Measurements from ENCODE around the gene MTRF1L. TPM values are rescaled to one million over a fixed set of nuclear protein-coding genes. Genes with fewer than 3 reads are reported as not detected.
"Not testable (repeated sequence)": the region's sequence is repeated elsewhere in the genome, so short reads cannot be mapped to it uniquely, and the experiment has no call there.

MTRF1L gene
- total RNA-seq, 1 experiment from 2014 or later, result 26.5 TPM

- Histone ChIP-seq H3K4me2 (ENCODE audit: insufficient read depth, insufficient read length, low read length) (no peak overlapping the region), H3K27me3 (ENCODE audit: insufficient read depth, low read length) (no peaks in the 10 kb centered on the region), H2AK5ac (ENCODE audit: insufficient read length, low read length) (no peak overlapping the region)
These were observed 2.3 kb downstream of the MTRF1L start for GRCh38 chr6:153000243-153000642.

DNA sequence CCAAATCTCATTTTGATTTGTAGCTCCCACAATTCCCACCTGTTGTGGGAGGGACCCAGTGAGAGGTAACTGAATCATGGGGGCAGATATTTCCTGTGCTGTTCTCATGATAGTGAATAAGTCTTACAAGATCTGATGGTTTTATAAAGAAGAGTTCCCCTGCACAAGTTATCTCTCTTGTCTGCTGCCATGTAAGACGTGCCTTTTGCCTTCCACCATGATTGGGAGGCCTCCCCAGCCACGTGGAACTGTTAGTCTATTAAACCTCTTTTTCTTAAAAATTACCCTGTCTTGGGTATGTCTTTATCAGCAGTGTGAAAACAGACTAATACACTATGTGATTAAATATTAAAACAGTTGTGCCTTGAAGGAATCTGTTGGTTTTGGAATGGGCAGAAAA lies 3.0 kb downstream of the MTRF1L start:
- not testable (repeated sequence) for H3K9me3 ChIP-seq (ENCODE audit: control insufficient read depth, low read depth, low read length); H2BK120ac ChIP-seq (ENCODE audit: low read depth, low read length, poor library complexity, severe bottlenecking); H3K4ac ChIP-seq (ENCODE audit: low read depth, low read length); H3K4me3 Mint-ChIP-seq; H4K20me1 ChIP-seq (ENCODE audit: control insufficient read depth, insufficient read depth, insufficient read length); H3K9ac ChIP-seq (ENCODE audit: extremely low read depth, insufficient read length, low read length); H4K5ac ChIP-seq (ENCODE audit: insufficient read length, low read depth, low read length); H2BK15ac ChIP-seq (ENCODE audit: low read depth, low read length); H3K27ac Mint-ChIP-seq; H2BK5ac ChIP-seq (ENCODE audit: insufficient read length, low read length); H2BK12ac ChIP-seq (ENCODE audit: insufficient read length, low read depth, low read length); H2AK5ac ChIP-seq (ENCODE audit: insufficient read length, low read length); H3K18ac ChIP-seq (ENCODE audit: insufficient read length, low read depth, low read length); H3K23ac ChIP-seq (ENCODE audit: insufficient read length, low read depth, low read length); H3K79me1 ChIP-seq (ENCODE audit: insufficient read depth, low read depth, low read length, poor library complexity, severe bottlenecking); DNase-seq; H4K8ac ChIP-seq (replicated peaks; ENCODE audit: insufficient read length, low read depth, low read length); H3T11ph ChIP-seq (ENCODE audit: low read length); H2BK20ac ChIP-seq (ENCODE audit: low read depth, low read length, poor library complexity, severe bottlenecking); H3K14ac ChIP-seq (ENCODE audit: insufficient read depth, low read length); H3K4me2 ChIP-seq (ENCODE audit: insufficient read depth, insufficient read length, low read length); H4K91ac ChIP-seq (ENCODE audit: insufficient read length, low read depth, low read length); H3K27me3 ChIP-seq (ENCODE audit: insufficient read depth, low read length); H2AFZ ChIP-seq (ENCODE audit: low read length); H3K27ac ChIP-seq (ENCODE audit: insufficient read length, low read depth, low read length); H3K9me3 Mint-ChIP-seq; H3K56ac ChIP-seq (ENCODE audit: insufficient read length, low read depth, low read length); H3K4me1 ChIP-seq (ENCODE audit: insufficient read depth, low read length); H3K27me3 Mint-ChIP-seq (ENCODE audit: low read depth)
- Mint-ChIP-seq H3K4me1 (peaks cover 19 to 22% of the 10 kb centered on the region in 2 experiments), H3K36me3 (ENCODE audit: insufficient read depth in 1 of 3, low read depth in 3 of 3) (peaks cover 6 to 26% (median 25%) of the 10 kb centered on the region in 3 experiments; a peak in 5 of 7 replicates)
- Histone ChIP-seq H3K23me2 (ENCODE audit: insufficient read length, low read depth, low read length, poor library complexity, severe bottlenecking) (peaks cover 12% of the 10 kb centered on the region), H3K79me2 (ENCODE audit: insufficient read depth, low read length) (peaks cover 15% of the 10 kb centered on the region; the same call in 1 of the 2 replicates)
- WGBS (ENCODE audit: extremely low coverage, insufficient read length, low lambda C conversion rate), result no CpG with 5 or more reads among the region's 2 CpGs

More at GRCh38 chr6:153000243-153000642, 2.3 kb downstream of the MTRF1L start:
- Mint-ChIP-seq H3K36me3 (ENCODE audit: insufficient read depth in 1 of 3, low read depth in 3 of 3) (peaks cover 6 to 25% (median 21%) of the 10 kb centered on the region in 3 experiments; a peak in 5 of 7 replicates), H3K9me3 (no peaks in the 10 kb centered on the region), H3K27me3 (ENCODE audit: low read depth) (no peaks in the 10 kb centered on the region), H3K27ac (no peak overlapping the region), H3K4me3 (peak overlapping the region; percentile 59 to 98), H3K4me1 (peaks cover 19 to 22% of the 10 kb centered on the region in 2 experiments)
- H3K56ac ChIP-seq (ENCODE audit: insufficient read length, low read depth, low read length), result no peak overlapping the region
- DNase-seq, result no peak
- H2BK5ac ChIP-seq (ENCODE audit: insufficient read length, low read length), result no peak overlapping the region
- H2BK20ac ChIP-seq (ENCODE audit: low read depth, low read length, poor library complexity, severe bottlenecking), result no peak overlapping the region
- no peak overlapping the region for H3K9ac ChIP-seq (ENCODE audit: extremely low read depth, insufficient read length, low read length)
- H3K23ac ChIP-seq (ENCODE audit: insufficient read length, low read depth, low read length), result no peak overlapping the region
- H3K14ac ChIP-seq (ENCODE audit: insufficient read depth, low read length), result no peak overlapping the region
- H4K5ac ChIP-seq (ENCODE audit: insufficient read length, low read depth, low read length), result no peak overlapping the region
- H4K91ac ChIP-seq (ENCODE audit: insufficient read length, low read depth, low read length), result no peak overlapping the region
- H2BK120ac ChIP-seq (ENCODE audit: low read depth, low read length, poor library complexity, severe bottlenecking), result no peak overlapping the region
- no peak overlapping the region for H3K27ac ChIP-seq (ENCODE audit: insufficient read length, low read depth, low read length)
- H2AFZ ChIP-seq (ENCODE audit: low read length), result no peak overlapping the region
- H3K4me1 ChIP-seq (ENCODE audit: insufficient read depth, low read length), result no peaks in the 10 kb centered on the region
- no peak overlapping the region for H3K4ac ChIP-seq (ENCODE audit: low read depth, low read length)
- TF ChIP-seq CTCF (conservative IDR thresholded peaks at IDR 0.05), result no peak
- H3T11ph ChIP-seq (ENCODE audit: low read length), result no peak overlapping the region
- H2BK12ac ChIP-seq (ENCODE audit: insufficient read length, low read depth, low read length), result no peak overlapping the region
- H3K79me2 ChIP-seq (ENCODE audit: insufficient read depth, low read length), result peaks cover 15% of the 10 kb centered on the region; the same call in 1 of the 2 replicates
- no peak overlapping the region for H3K18ac ChIP-seq (ENCODE audit: insufficient read length, low read depth, low read length)
- H3K9me3 ChIP-seq (ENCODE audit: control insufficient read depth, low read depth, low read length), result no peaks in the 10 kb centered on the region
- H4K20me1 ChIP-seq (ENCODE audit: control insufficient read depth, insufficient read depth, insufficient read length), result no peaks in the 10 kb centered on the region
- no peaks in the 10 kb centered on the region for H3K79me1 ChIP-seq (ENCODE audit: insufficient read depth, low read depth, low read length, poor library complexity, severe bottlenecking)
- peaks cover 12% of the 10 kb centered on the region for H3K23me2 ChIP-seq (ENCODE audit: insufficient read length, low read depth, low read length, poor library complexity, severe bottlenecking)
- no peak overlapping the region for H2BK15ac ChIP-seq (ENCODE audit: low read depth, low read length)
- no peak overlapping the region for H4K8ac ChIP-seq (replicated peaks; ENCODE audit: insufficient read length, low read depth, low read length)

Data from H9 (cell line).